GM19240 (cell line): Measurements from ENCODE around the gene TRAF7.

Source experiments
- DNase-seq: peaks from one replicate; pipeline ENCODE4 v3.0.0; 2011; ENCODE audit warnings: low spot score; ENCODE audit not compliant: insufficient read length

TRAF7 gene

GRCh38 chr16:2163211-2163881 is 7.8 kb downstream of the TRAF7 start:
- no peak for DNase-seq

GRCh38 chr16:2165861-2166260 is 10.3 kb downstream of the TRAF7 start:
- DNase-seq, result no peak

GRCh38 chr16:2166263-2167067 is 10.9 kb downstream of the TRAF7 start:
- no peak for DNase-seq

GRCh38 chr16:2167068-2167638 is 11.6 kb downstream of the TRAF7 start:
- DNase-seq, result no peak

- no peak for DNase-seq
Measured at GRCh38 chr16:2170080-2170479, 14.5 kb downstream of the TRAF7 start.

GRCh38 chr16:2170587-2171435 is 15.2 kb downstream of the TRAF7 start:
- no peak for DNase-seq

GRCh38 chr16:2171601-2172178 is 16.1 kb downstream of the TRAF7 start:
- DNase-seq, result no peak

GRCh38 chr16:2172688-2173335 is 17.2 kb downstream of the TRAF7 start:
- no peak for DNase-seq

GRCh38 chr16:2173366-2173765 is 17.8 kb downstream of the TRAF7 start:
- DNase-seq, result no peak

- DNase-seq, result no peak
Measured at GRCh38 chr16:2173916-2174315, 18.3 kb downstream of the TRAF7 start.

- DNase-seq, result no peak
Measured at GRCh38 chr16:2174396-2175131, 19.0 kb downstream of the TRAF7 start.

GRCh38 chr16:2175454-2175853 is 19.9 kb downstream of the TRAF7 start:
- DNase-seq, result no peak

GRCh38 chr16:2176047-2176446 is 20.5 kb downstream of the TRAF7 start:
- no peak for DNase-seq

- DNase-seq, result no peak
Measured at GRCh38 chr16:2177101-2177500, 21.5 kb downstream of the TRAF7 start.

GRCh38 chr16:2177561-2177960 is 22.0 kb downstream of the TRAF7 start:
- no peak for DNase-seq

GRCh38 chr16:2178321-2179106 is 22.9 kb downstream of the TRAF7 start:
- DNase-seq, result no peak

GRCh38 chr16:2179107-2179501 is 23.5 kb downstream of the TRAF7 start:
- no peak for DNase-seq

- no peak for DNase-seq
Measured at GRCh38 chr16:2179576-2179975, 24.0 kb downstream of the TRAF7 start.

- DNase-seq, result no peak
Measured at GRCh38 chr16:2180461-2180860, 24.9 kb downstream of the TRAF7 start.
